GM12874 (cell line): ENCODE data around the gene UNC5C.

Experiments used
- CTCF ChIP-seq: IDR thresholded peaks from 2 replicates; pipeline ENCODE4 v1.5.1; 2011; ENCODE audit warnings: low read depth, mild to moderate bottlenecking, control low read depth, low read length, moderate library complexity; ENCODE audit not compliant: insufficient read depth

Gene UNC5C

GRCh38 chr4:95371476-95372224, 177.1 kb downstream of the UNC5C start:
- TF ChIP-seq CTCF: no peak

- TF ChIP-seq CTCF: no peak
Measured at GRCh38 chr4:95367824-95368223, 180.9 kb downstream of the UNC5C start.

- TF ChIP-seq CTCF: no peak
Measured at GRCh38 chr4:95363966-95364365, 184.8 kb downstream of the UNC5C start.

GRCh38 chr4:95363559-95363925, 185.2 kb downstream of the UNC5C start:
- TF ChIP-seq CTCF: no peak

GRCh38 chr4:95362906-95363558, 185.7 kb downstream of the UNC5C start:
- peak; percentile 44 for TF ChIP-seq CTCF

GRCh38 chr4:95362066-95362465, 186.7 kb downstream of the UNC5C start:
- no peak for TF ChIP-seq CTCF

- TF ChIP-seq CTCF: no peak
Measured at GRCh38 chr4:95361696-95361965, 187.1 kb downstream of the UNC5C start.
